LNCaP clone FGC (cell line): ENCODE data around the gene DSCAM.
A peak's percentile ranks its signal among the peaks of the same experiment; 100 is the strongest.

ENCODE experiments used
- DNase-seq: peaks from one replicate; pipeline ENCODE4 v3.0.0-alpha.2; 2011; ENCODE audit warnings: low read depth
- H3K4me3 ChIP-seq: 2 replicates; pipeline ENCODE4 v1.5.1; 2011; ENCODE audit warnings: mild to moderate bottlenecking, low read depth, low read length, control low read depth
- CTCF ChIP-seq: IDR thresholded peaks from 2 replicates; pipeline ENCODE4 v1.5.1; 2012; ENCODE audit warnings: mild to moderate bottlenecking; ENCODE audit not compliant: control insufficient read depth, insufficient read depth; ENCODE audit errors: extremely low read depth

DSCAM gene

GRCh38 chr21:40402884-40403582, 443.9 kb downstream of the DSCAM start:
- DNase-seq: no peak
- TF ChIP-seq CTCF: no peak
- H3K4me3 ChIP-seq: no peak overlapping the region

- no peak for TF ChIP-seq CTCF
Observed at GRCh38 chr21:40395732-40396131, 451.2 kb downstream of the DSCAM start.

GRCh38 chr21:40393066-40393465, 453.9 kb downstream of the DSCAM start:
- H3K4me3 ChIP-seq: no peak overlapping the region
- no peak for DNase-seq
- no peak for TF ChIP-seq CTCF

More at GRCh38 chr21:40395732-40396131, 451.2 kb downstream of the DSCAM start:
- no peak overlapping the region for H3K4me3 ChIP-seq
- DNase-seq: no peak

- DNase-seq: no peak
- TF ChIP-seq CTCF: no peak
- no peak overlapping the region for H3K4me3 ChIP-seq
Observed at GRCh38 chr21:40388046-40388445, 458.9 kb downstream of the DSCAM start.

GRCh38 chr21:40386981-40387747, 459.8 kb downstream of the DSCAM start:
- DNase-seq: no peak
- TF ChIP-seq CTCF: no peak
- H3K4me3 ChIP-seq: no peak overlapping the region

- H3K4me3 ChIP-seq: no peak overlapping the region
- DNase-seq: no peak
- TF ChIP-seq CTCF: peak; percentile 97
Observed at GRCh38 chr21:40386294-40386911, 460.6 kb downstream of the DSCAM start.

GRCh38 chr21:40385883-40386282, 461.1 kb downstream of the DSCAM start:
- TF ChIP-seq CTCF: no peak
- H3K4me3 ChIP-seq: no peak overlapping the region
- no peak for DNase-seq
